Gastrocnemius medialis (tissue), 4 donors: Measurements from ENCODE around the gene CLDN11. TPM values are rescaled to one million over a fixed set of nuclear protein-coding genes. Genes with fewer than 3 reads are reported as not detected.

ENCODE experiments used
- ATAC-seq, 2 donors: fragments of 150-250 bp; one replicate each; pipeline ENCODE4 v1.9.1; 2016
- DNase-seq, 2 donors: peaks; one replicate each; pipeline ENCODE4 v3.0.0-alpha.2; 2019
- H3K27ac ChIP-seq, 4 donors: fragments of 200-600 bp; sonication (generic); 1 replicate in 1 of 4; 2 replicates in 3 of 4; pipeline ENCODE4 v1.5.1; 2016 to 2018; ENCODE audit warnings: mild to moderate bottlenecking in 2 of 4, moderate library complexity in 1 of 4
- H3K27me3 ChIP-seq, 3 donors: fragments of 200-600 bp; sonication (generic) in 2 of 3; 1 replicate in 1 of 3; 2 replicates in 2 of 3; pipeline versions ENCODE4 v1.5.1 to v1.6.0; 2016 to 2019; ENCODE audit warnings: mild to moderate bottlenecking in 1 of 3, moderate library complexity in 1 of 3
- H3K36me3 ChIP-seq, 2 donors: fragments of 200-600 bp; sonication (generic) in 1 of 2; one replicate each; pipeline ENCODE4 v1.5.1; 2017 to 2018
- H3K4me1 ChIP-seq, 2 donors: fragments of 200-600 bp; sonication (generic) in 1 of 2; one replicate each; pipeline ENCODE4 v1.5.1; 2016 to 2017; ENCODE audit warnings: mild to moderate bottlenecking in 2 of 2
- H3K4me3 ChIP-seq, 4 donors: fragments of 200-600 bp; sonication (generic) in 3 of 4; 1 replicate in 1 of 4; 2 replicates in 3 of 4; pipeline ENCODE4 v1.5.1; 2016 to 2019; ENCODE audit warnings: mild to moderate bottlenecking in 2 of 4
- H3K9me3 ChIP-seq, 3 donors: fragments of 200-600 bp; sonication (generic) in 2 of 3; 1 replicate in 1 of 3; 2 replicates in 2 of 3; pipeline ENCODE4 v1.5.1; 2016 to 2019
- POLR2A ChIP-seq, 2 donors: fragments of 450-650 bp; IDR thresholded peaks; one replicate each; pipeline ENCODE4 v1.6.1; 2017; ENCODE audit warnings: antibody characterized with exemption in 2 of 2, mild to moderate bottlenecking in 2 of 2, moderate library complexity in 2 of 2
- in situ Hi-C, 4 donors: fragments of 200-750 bp; cut with MboI; loops; one replicate each; pipeline versions ENCODE4 v1.15.0 to v1.8.0; 2017; ENCODE audit warnings: low sequenced_read_pairs in 4 of 4
- intact Hi-C: fragments of 100-400 bp; cut with DNase I; formaldehyde crosslinking; loops from one replicate; pipeline ENCODE4 v1.15.1; 2023; ENCODE audit warnings: low total_unique reads
- total RNA-seq, 4 donors: library from RNA; depleted of rRNA; stranded (reverse); fragments of >200 nt; gene quantifications; one replicate each; pipeline versions ENCODE4 v1.1.0 to v1.2.3, GENCODE V29; 2016
- TF ChIP-seq, protein P1 (sequence below), 5 experiments: fragments of 450-650 bp in 3 of 5; fragments of 200-600 bp in 2 of 5; sonication (generic) in 2 of 5; IDR thresholded peaks in 4 of 5; conservative IDR thresholded peaks in 1 of 5; 1 replicate in 4 of 5; 2 replicates in 1 of 5; pipeline ENCODE4 v1.5.1; 2016 to 2019; ENCODE audit warnings: antibody characterized with exemption in 5 of 5, mild to moderate bottlenecking in 3 of 5, moderate library complexity in 3 of 5

CLDN11 gene
- total RNA-seq, 4 donors from 2014 or later: 0.53 to 2.7 (median 1.4) TPM

DNA sequence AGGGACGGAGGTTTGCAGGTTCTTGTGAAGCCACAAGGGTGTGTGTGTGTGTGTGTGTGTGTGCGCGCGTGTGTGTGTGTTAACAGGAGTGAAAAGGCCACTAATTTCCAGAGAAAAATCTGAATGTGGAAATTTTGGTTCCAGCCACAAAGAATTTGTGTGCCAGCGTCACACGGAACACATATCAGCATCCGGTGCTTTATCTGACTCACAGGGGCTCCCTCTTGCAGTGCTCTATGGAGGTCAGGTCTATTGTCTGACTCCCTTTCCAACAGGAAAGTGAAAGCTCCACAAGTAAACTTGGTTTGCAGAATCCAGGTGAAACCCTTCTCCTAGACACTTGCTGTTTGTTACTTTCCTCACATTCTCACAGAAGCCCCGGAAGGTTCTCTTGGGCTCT is 6.2 kb downstream of the CLDN11 start:
- in situ Hi-C loops (loop anchor here in 3 of 4 donors (25.0 kb wide), 2 partner anchors 262 to 387 kb away; no protein-coding TSS in a partner anchor), intact Hi-C loops (no loop called here)
- Histone ChIP-seq H3K4me1 (no peaks in the 10 kb centered on the region), H3K27me3 (peaks cover 1 to 4% (median 2%) of the 10 kb centered on the region in 3 donors), H3K4me3 (no peak overlapping the region), H3K27ac (no peak overlapping the region), H3K36me3 (no peaks in the 10 kb centered on the region), H3K9me3 (no peaks in the 10 kb centered on the region)
- no peak for ATAC-seq
- TF ChIP-seq, protein P1, sequence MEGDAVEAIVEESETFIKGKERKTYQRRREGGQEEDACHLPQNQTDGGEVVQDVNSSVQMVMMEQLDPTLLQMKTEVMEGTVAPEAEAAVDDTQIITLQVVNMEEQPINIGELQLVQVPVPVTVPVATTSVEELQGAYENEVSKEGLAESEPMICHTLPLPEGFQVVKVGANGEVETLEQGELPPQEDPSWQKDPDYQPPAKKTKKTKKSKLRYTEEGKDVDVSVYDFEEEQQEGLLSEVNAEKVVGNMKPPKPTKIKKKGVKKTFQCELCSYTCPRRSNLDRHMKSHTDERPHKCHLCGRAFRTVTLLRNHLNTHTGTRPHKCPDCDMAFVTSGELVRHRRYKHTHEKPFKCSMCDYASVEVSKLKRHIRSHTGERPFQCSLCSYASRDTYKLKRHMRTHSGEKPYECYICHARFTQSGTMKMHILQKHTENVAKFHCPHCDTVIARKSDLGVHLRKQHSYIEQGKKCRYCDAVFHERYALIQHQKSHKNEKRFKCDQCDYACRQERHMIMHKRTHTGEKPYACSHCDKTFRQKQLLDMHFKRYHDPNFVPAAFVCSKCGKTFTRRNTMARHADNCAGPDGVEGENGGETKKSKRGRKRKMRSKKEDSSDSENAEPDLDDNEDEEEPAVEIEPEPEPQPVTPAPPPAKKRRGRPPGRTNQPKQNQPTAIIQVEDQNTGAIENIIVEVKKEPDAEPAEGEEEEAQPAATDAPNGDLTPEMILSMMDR (IDR thresholded peaks at IDR 0.05 in 4 of 5, conservative IDR thresholded peaks at IDR 0.05 in 1 of 5): no peak
- TF ChIP-seq POLR2A (IDR thresholded peaks at IDR 0.05): no peak
- DNase-seq: no peak

GRCh38 chr3:170425491-170426239 is 7.0 kb downstream of the CLDN11 start:
- TF ChIP-seq, protein P1 (IDR thresholded peaks at IDR 0.05 in 4 of 5, conservative IDR thresholded peaks at IDR 0.05 in 1 of 5): no peak
- TF ChIP-seq POLR2A (IDR thresholded peaks at IDR 0.05): no peak
- Histone ChIP-seq H3K9me3 (no peaks in the 10 kb centered on the region), H3K27me3 (no peaks in the 10 kb centered on the region), H3K27ac (no peak overlapping the region), H3K4me1 (no peaks in the 10 kb centered on the region), H3K4me3 (no peak overlapping the region), H3K36me3 (no peaks in the 10 kb centered on the region)
- DNase-seq (no peak), ATAC-seq (no peak)
- intact Hi-C loops (no loop called here), in situ Hi-C loops (no loop called here)

DNA sequence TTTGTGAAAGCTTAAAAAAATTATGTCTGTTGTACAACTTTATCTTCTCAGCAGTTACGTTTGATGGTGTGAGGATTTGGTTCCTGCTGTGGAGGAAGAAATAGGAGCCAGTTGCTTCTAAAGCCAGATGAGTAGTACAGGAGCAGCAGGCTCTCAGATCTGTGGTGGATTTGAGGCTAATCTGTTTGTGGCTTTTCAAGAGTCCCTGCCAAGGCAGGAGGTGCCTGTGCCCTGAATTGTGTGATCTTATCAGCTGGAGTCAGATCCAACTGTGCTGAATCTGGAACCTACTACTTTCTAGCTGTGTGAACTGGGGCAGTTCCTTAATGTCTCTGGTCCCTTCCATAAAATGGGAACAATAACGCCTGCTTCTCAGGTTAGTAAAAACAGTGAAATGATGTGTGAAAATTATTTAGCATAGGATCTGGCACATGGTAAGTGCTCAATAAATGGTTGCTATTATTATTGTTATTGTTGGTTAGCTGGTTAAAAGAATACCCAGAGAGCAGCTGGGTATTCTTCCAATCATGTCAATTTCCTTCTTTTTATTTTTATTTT is 7.7 kb downstream of the CLDN11 start:
- DNase-seq: no peak
- intact Hi-C loops (no loop called here), in situ Hi-C loops (no loop called here)
- no peaks in the 10 kb centered on the region for H3K4me1 ChIP-seq
- H3K27me3 ChIP-seq: no peaks in the 10 kb centered on the region
- H3K4me3 ChIP-seq: no peak overlapping the region
- H3K9me3 ChIP-seq: no peaks in the 10 kb centered on the region
- TF ChIP-seq, protein P1 (IDR thresholded peaks at IDR 0.05 in 4 of 5, conservative IDR thresholded peaks at IDR 0.05 in 1 of 5): no peak
- TF ChIP-seq POLR2A (IDR thresholded peaks at IDR 0.05): no peak
- H3K27ac ChIP-seq: no peak overlapping the region
- H3K36me3 ChIP-seq: no peaks in the 10 kb centered on the region
- no peak for ATAC-seq

- ATAC-seq: no peak
- no peak overlapping the region for H3K4me3 ChIP-seq
- no peaks in the 10 kb centered on the region for H3K4me1 ChIP-seq
- no peaks in the 10 kb centered on the region for H3K27me3 ChIP-seq
- TF ChIP-seq, protein P1 (IDR thresholded peaks at IDR 0.05 in 4 of 5, conservative IDR thresholded peaks at IDR 0.05 in 1 of 5): no peak
- TF ChIP-seq POLR2A (IDR thresholded peaks at IDR 0.05): no peak
- intact Hi-C loops: no loop called here
- in situ Hi-C loops: no loop called here
- no peak for DNase-seq
- no peak overlapping the region for H3K27ac ChIP-seq
- H3K9me3 ChIP-seq: no peaks in the 10 kb centered on the region
- no peaks in the 10 kb centered on the region for H3K36me3 ChIP-seq
Observed at GRCh38 chr3:170428095-170428494, 9.4 kb downstream of the CLDN11 start.
